ENCODE results near the gene EXOC6.

DNA sequence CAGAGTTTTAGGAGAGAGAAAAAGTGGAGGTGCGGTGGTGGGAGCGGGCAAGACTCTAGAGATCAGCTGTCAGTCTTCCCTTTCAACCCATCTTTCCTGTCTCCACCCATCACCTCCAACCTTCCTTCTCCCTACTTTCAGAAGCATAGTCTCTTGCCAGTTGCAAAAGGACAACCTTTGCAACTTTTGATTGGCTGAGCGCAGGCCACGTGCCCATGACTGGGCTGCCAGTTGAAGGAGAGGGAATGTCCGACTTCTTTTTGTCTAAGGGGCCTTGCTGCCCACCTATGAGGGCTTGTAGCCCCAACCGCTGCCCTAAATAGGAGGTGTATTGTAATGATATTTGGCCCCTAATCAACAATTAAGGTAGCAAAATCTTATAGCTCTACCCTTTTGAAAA lies 238.0 kb downstream of the EXOC6 start:
- TF ChIP-seq, protein P1, sequence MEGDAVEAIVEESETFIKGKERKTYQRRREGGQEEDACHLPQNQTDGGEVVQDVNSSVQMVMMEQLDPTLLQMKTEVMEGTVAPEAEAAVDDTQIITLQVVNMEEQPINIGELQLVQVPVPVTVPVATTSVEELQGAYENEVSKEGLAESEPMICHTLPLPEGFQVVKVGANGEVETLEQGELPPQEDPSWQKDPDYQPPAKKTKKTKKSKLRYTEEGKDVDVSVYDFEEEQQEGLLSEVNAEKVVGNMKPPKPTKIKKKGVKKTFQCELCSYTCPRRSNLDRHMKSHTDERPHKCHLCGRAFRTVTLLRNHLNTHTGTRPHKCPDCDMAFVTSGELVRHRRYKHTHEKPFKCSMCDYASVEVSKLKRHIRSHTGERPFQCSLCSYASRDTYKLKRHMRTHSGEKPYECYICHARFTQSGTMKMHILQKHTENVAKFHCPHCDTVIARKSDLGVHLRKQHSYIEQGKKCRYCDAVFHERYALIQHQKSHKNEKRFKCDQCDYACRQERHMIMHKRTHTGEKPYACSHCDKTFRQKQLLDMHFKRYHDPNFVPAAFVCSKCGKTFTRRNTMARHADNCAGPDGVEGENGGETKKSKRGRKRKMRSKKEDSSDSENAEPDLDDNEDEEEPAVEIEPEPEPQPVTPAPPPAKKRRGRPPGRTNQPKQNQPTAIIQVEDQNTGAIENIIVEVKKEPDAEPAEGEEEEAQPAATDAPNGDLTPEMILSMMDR (IDR thresholded peaks at IDR 0.05), result no peak
- TF ChIP-seq POLR2A (IDR thresholded peaks at IDR 0.05) (no peak), POLR2AphosphoS5 (IDR thresholded peaks at IDR 0.05) (no peak)

Data from breast epithelium (tissue), 3 donors.